SIG-M5 treated with dmso at 0.1 percent for 504 hours (cell line): ENCODE results near the gene PPFIBP1.

ENCODE experiments used
- DNase-seq: peaks from one replicate; lab custom pipeline; 2025; ENCODE audit not compliant: unreplicated experiment; lab: John Stamatoyannopoulos, UW

Gene PPFIBP1

DNA sequence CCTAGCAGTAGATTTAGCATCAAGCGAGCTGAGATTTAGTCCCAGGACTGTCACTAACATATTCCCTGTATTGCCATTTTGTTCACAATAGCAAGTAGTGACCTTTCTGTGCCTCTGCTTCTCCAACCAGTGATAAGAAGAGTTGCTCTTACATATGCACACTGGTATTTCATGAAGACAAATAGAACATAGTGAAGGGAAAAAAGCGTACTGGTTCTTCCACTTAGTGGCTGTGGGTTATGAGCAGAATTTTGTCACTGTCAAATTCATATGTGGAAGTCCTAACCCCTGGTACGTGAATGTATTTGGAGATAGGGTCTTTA, 12.3 kb upstream of the PPFIBP1 start:
- no peak for DNase-seq

GRCh38 chr12:27513155-27513824, 10.7 kb upstream of the PPFIBP1 start:
- no peak for DNase-seq

DNA sequence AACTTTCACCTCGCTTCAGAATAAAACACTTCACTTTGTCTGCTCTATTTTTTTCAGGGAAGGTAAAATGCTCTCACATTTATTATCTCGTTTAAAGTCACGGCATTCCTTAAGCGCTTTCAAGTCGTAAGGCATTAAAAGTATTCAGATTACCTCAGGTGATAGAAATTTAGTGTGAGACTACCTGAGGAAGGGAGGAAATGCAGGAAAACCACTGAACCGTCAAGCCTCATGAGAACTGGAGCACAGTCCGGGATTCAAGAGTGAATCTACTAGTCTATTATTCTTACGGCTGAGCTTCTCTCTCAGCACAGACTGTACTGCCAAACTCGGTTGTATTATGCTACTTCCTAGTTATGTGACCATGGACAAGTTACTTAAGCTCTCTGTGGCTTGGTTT, 8.3 kb upstream of the PPFIBP1 start:
- DNase-seq = no peak

GRCh38 chr12:27516625-27517024, 7.4 kb upstream of the PPFIBP1 start:
- no peak for DNase-seq

DNA sequence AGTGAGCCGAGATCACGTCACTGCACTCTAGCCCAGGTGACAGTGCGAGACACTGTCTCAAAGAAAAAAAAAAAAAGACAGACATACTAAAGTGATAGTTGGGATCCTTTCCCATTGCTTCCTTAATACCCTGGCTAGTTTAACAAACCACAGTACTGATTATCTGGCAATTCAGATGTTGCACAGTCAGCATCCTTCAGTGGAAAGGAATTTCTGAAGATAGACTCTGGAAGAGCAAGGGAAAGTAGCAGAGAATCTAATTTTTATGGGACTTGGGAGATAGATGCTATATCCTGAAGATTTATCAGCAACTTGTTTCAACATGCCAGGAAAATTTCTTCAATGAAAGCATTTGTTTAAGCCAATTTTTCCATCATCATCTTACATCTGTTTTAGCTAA, 6.5 kb upstream of the PPFIBP1 start:
- no peak for DNase-seq

GRCh38 chr12:27517961-27518665, 5.9 kb upstream of the PPFIBP1 start:
- no peak for DNase-seq

DNA sequence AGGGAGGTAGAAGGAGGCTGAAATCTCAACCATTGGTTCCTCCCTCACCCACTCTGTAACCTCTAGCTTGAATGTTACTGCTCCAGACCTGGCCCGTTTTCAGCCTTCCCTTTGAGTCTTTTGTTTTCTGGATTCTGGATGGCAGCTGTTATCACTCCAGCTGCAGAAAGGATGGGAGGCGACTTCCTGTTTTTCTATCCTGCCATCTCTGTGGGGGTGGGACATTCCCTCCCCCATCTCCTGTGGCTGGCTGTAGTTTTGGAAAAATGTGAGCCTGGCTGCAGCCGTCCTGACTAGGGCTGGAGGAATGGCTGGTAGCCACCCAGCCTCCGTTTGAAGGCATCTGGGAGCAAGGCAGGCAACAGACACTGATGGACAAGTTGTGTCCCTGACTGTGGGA, 2.9 kb upstream of the PPFIBP1 start:
- no peak for DNase-seq

GRCh38 chr12:27521981-27522380, 2.0 kb upstream of the PPFIBP1 start:
- no peak for DNase-seq

DNA sequence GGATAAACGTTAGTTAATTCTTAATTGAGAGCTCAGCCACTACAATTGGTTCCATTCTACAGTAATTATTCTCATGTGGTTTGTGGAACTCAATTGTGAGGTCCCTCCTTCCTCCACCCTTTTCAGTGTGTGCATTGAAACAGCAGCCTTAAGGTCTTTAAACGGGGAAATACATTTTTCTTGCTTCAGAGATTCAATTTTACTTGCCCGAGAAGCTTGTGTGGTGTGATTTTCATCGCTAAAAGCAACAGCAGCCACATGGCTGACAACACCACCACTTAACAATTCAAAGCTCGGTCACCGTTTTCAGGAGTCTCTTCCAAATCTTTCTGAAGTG, 733 bp upstream of the PPFIBP1 start:
- DNase-seq = no peak

GRCh38 chr12:27524494-27524835, 459 bp downstream of the PPFIBP1 start:
- no peak for DNase-seq

DNA sequence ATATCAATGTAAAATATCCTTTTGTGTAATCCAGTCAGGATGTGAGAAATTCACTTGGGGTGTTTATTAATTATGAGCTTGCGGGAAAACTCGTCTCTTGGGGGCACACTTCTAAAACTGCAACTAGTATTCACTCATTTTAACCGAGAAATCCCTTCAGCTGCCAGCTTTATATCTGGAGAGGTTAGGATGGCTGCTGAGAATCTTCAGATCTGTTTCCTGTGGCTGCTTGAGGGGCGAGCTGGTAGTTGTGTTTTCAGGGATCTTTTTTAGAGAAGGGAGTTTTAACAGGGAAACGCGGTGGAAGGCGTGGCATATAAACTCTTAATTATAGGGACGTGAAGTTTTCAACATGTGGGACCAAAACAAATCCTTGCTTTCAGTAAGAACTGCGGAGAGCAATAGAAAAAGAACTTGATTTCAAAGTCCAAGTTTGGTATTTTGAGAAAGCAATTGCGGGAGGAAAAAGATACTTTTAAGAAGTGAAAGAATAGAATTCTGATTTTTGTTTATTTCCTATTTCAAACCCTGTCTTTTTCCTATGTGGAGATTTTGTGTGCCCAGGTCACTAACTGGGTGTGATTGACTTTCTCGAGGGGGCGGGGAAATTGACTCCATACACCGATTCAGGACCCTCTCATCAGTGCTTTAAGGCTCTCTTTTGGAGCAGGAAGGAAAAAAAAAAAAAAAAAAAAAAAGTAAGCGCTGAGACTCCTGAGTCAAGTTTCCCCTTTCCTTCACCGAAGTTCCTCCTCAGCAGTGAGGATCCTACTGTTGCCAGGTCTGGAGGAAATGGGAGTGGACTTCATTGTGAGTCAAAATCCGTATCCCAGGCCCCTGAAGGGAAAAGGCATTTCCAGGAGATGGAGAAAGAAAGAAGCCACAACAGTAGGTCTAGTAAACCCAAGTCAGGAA, 1.1 kb downstream of the PPFIBP1 start:
- peak; percentile 7 for DNase-seq

GRCh38 chr12:27527512-27527911, 3.5 kb downstream of the PPFIBP1 start:
- DNase-seq = no peak

- DNase-seq = no peak
These were observed 4.8 kb downstream of the PPFIBP1 start for GRCh38 chr12:27528788-27529187.

DNA sequence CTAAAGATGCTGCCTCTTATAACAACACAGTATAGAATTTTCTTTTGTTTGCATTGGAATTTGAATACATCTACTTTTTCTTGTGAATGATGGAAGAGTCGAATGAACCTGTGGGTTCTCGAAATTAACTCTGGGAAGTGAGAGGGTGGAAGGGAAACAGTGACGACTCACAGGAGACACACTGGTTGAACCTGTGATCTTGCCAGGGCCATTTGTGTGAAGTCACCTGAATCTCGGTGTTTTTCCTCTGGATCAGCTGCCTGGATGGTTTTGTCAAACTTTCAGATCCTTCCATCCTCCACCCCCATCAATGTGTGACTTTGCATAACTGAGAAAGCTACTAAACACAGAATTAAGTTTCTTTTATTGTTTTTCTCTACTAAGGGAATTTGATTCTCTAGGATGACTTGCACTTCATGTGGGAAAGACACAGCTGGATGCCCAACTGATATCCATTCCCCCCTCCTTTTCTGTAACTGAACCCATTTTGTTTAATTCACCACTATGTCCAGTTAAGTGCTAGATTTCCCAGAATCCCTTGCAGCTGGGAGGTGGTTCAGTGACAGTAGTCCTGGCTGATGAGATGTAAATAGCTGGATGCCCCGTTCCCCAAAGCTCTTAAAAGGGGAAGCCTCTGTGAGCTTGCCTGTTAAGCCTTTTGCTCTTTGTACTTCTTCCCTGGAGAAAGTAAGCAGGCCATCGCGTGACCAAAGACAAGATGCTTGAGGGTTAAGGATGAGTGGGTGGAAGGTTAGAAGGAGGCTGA, 6.3 kb downstream of the PPFIBP1 start:
- DNase-seq = peak; percentile 17

GRCh38 chr12:27531896-27532295, 7.9 kb downstream of the PPFIBP1 start:
- no peak for DNase-seq

DNA sequence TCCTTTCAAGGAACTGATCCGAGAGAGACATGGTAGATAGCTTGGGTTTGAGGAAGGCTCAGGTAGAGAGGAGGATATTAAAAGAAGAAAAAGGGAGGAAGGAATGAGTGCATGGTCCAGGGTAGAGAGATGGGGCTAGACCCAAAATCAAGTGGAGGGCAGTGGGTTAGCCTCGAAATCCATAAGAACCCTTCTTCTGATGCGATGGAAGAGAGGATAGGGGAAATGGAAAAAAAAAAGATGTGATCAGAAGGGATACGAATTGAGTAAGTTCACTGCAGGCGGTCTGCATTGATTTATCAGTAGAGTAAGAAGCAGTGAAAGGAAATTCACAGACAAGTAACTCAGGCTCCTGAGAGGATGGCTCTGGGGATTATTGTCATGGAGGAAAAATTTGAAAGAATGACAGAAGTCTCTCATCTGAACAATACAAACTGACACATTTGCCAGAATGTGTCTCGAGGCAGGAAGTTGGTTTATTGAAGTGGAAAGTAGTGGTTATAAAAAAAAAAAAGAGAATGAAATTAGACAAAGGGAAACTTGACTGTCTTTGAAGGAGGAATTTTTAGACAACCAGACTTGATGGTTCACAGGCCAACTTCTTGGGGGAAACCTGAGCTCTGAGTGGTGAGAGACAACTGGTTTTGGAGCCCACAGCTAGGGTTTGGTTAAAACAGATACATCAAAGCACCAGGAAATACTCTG, 10.2 kb downstream of the PPFIBP1 start:
- DNase-seq = no peak

DNA sequence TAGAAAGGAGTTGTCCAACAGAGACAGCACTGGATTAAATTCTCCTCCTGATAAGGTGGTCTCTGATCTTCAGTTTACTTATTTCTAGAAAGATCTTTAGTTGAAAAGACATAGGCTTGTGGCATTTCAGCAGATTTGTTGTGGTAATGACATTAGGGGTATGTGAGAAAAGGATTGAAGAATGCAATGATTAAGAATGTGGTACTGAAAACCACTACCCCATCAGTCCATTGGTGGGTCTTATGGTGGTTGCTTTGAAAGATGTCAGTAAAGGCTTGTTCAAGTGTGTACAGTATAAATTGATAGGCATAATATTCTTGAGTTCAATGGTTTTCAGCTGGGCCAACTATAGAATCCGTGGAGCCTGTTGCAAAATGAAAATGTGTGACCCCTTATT, 10.8 kb downstream of the PPFIBP1 start:
- DNase-seq = no peak

- no peak for DNase-seq
These were observed 11.3 kb downstream of the PPFIBP1 start for GRCh38 chr12:27535318-27535717.

DNA sequence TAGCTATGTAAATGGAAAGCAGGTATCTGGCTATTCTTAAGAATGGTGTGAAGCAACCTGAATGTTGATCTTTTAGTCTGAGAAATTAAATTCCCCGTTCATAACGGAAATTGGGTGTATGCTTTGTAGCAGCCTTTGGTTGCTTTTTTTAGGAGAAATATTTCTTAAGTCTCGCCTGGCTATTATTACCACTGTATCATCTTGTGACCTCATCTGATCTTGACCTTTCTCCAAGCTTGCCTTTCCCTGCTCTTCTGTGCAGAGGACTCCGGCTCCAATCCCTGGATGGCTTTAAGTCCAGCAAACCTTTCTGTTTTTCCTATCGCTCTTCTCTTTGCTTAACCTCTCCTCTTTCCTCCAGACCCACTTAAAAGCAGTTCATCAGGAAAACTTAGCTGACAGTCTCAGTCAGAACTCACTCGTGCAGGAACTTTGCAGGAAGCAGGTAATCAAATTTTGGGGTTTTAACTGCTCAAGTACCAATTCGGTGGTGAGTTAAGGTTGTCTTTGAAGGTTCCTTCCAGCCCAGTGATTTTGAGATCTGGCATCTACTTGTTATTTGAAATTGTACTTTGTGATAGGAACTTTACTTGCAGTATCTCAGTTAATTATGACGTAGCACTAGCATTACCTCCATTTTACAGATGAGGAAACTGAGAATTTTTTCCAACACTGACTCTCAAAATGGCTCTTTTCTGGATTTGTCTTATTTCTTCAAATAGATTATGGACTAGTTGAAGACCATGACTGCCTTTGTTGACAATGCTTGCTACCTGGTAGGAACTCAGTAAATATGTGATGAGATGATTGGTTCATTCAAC, 14.1 kb downstream of the PPFIBP1 start:
- no peak for DNase-seq

GRCh38 chr12:27539191-27539631, 15.2 kb downstream of the PPFIBP1 start:
- no peak for DNase-seq
